Measurements from ENCODE around the gene HYDIN.

HYDIN gene

GRCh38 chr16:70786020-70786755, 444.3 kb downstream of the HYDIN start:
- no peak for DNase-seq (ENCODE audit: low spot score)

- no peak for DNase-seq (ENCODE audit: low spot score)
These were observed 445.6 kb downstream of the HYDIN start for GRCh38 chr16:70784692-70785555.

GRCh38 chr16:70782237-70782636, 448.3 kb downstream of the HYDIN start:
- no peak for DNase-seq (ENCODE audit: low spot score)

GRCh38 chr16:70781800-70782199, 448.7 kb downstream of the HYDIN start:
- no peak for DNase-seq (ENCODE audit: low spot score)

DNA sequence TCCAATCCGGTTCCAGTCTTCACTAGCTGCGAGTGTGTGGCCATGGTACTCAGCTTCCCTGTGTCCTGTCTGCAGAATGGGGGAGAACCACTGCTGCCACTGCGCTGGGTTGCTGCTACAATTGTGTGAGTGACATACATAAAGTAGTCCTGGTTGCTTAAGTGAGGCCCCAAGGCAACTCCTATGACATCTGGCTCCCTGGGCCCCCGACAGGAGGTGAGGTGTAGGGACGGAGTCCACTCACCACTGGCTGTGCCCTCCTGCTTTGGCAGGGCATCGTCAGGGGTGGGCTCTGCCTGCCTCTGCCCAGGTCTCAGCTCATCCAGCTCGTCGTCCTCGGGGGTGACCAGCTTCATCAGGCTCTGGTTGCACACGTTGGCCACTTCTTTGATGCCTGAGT, 450.0 kb downstream of the HYDIN start:
- DNase-seq (ENCODE audit: low spot score), result no peak

GRCh38 chr16:70779361-70779760, 451.2 kb downstream of the HYDIN start:
- DNase-seq (ENCODE audit: low spot score), result no peak

DNA sequence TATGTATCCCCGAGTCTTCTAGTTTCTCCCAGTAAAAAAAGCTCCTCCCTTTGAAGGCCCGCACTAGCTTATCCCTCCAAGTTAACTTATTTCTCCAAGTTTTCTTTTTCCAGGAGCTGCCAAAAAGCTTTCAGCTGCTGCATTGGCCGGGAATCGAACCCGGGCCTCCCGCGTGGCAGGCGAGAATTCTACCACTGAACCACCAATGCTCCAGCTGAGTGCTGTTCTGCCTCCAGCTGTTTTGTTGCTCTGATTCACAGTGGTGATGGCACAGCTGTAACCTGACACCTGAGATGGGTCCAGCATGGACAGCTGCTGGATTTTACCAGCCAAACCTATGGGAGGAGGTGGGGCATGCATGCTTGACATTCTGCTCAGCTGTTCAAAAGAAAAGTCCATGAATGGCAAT, 451.6 kb downstream of the HYDIN start:
- no peak for DNase-seq (ENCODE audit: low spot score)

GRCh38 chr16:70777973-70778406, 452.5 kb downstream of the HYDIN start:
- DNase-seq (ENCODE audit: low spot score), result no peak

DNA sequence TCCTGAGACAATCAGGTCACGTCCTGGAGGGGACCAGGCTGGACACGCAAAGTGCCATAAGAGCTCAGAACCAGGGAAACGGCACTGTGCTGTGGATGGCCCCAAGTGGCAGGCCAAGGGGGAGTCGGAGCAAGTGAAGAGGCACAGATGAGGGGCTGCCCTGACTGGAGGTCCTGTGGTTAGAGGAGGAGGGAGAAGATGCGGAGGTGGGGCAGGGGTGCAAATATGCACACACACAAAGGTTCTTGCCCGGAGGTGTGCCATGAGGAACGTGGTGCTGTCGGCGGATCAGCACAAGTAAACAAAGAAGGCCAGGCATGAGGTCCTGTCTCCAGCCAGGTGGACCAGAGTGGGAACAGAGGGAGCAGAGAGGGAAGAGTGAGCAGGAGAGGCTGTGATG, 453.0 kb downstream of the HYDIN start:
- DNase-seq (ENCODE audit: low spot score), result no peak

DNA sequence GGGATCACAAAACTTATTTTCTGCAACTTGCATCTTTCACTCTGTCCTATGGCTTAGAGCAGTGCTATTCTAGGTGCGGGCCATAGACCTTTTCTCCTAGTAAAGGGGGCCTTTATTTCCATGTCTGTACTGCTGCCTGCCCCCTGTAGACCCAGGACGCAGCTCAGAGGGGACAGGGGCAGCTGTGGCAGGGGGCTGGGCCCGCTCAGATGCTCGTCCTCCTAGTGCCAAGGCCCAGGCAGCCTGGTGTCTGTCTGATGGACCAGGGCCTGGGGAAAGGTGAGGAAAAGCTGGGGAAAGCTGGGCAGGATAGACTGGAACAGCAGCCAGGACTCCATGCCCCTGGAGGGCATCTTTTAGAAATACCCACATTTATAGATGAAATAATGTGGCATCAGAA, 455.1 kb downstream of the HYDIN start:
- DNase-seq (ENCODE audit: low spot score), result no peak

- DNase-seq (ENCODE audit: low spot score), result no peak
These were observed 456.3 kb downstream of the HYDIN start for GRCh38 chr16:70774261-70774660.

- DNase-seq (ENCODE audit: low spot score), result no peak
These were observed 458.0 kb downstream of the HYDIN start for GRCh38 chr16:70772493-70772892.

GRCh38 chr16:70770626-70771552, 459.6 kb downstream of the HYDIN start:
- DNase-seq (ENCODE audit: low spot score), result peak; percentile 81

DNA sequence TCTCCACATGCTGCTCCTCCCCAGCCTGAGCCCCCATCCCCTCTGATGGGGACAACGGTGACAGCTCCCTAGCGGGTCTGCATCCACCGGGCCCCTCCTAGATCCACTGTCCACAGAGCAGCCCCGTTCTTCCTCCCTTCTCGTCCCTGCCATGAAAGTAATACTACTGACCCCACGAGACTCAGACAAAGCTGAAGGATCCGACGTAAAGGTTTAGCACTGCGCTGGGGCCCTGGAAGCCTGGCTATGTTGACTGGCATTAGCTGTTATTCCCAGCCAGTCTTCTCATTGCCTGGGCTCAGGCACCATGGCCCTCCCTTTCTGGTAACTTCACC, 460.3 kb downstream of the HYDIN start:
- DNase-seq (ENCODE audit: low spot score), result no peak

- no peak for DNase-seq (ENCODE audit: low spot score)
These were observed 460.8 kb downstream of the HYDIN start for GRCh38 chr16:70769761-70770160.

GRCh38 chr16:70769131-70769530, 461.4 kb downstream of the HYDIN start:
- no peak for DNase-seq (ENCODE audit: low spot score)

GRCh38 chr16:70768203-70768580, 462.3 kb downstream of the HYDIN start:
- DNase-seq (ENCODE audit: low spot score), result no peak

GRCh38 chr16:70767377-70768202, 462.9 kb downstream of the HYDIN start:
- DNase-seq (ENCODE audit: low spot score), result no peak

DNA sequence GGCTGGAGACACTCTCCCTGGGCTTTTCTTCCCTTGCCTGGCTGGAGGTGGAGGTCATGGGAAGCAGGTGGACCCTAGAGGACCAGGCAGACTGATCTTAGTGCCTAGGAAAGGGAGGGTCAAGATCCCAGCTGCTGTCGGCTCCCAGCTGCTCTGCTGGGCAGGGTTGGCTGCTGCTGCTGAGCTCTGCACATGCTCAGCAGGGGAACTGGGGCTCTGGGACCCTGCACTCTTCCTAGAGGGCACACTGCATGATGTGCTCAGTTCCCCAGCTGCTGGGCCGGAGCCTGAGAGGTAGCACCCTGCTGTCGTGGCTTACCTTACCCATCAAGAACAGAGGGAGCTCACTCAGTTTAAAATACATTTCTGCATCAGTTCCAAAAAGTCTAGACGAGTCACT, 463.9 kb downstream of the HYDIN start:
- DNase-seq (ENCODE audit: low spot score), result no peak

DNA sequence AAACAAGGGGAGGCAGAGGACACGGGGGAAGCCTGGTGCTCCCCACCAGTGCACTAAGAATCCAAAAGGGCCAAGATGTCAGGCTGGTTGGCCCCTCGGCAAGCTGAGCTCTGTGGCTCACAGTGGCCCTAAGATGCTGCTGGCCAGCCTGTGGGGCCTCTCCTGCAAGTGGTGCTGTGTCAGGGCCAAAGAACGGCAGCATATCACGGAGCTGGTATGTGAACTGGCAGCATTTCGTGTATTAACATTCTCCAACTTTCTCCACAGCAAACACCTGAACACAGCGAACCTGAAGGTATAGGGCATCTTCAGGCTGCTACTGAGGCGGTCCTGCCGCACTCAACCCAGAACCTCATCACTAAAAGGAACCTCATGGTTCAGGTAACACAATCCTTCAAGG, 464.3 kb downstream of the HYDIN start:
- no peak for DNase-seq (ENCODE audit: low spot score)

- no peak for DNase-seq (ENCODE audit: low spot score)
These were observed 465.0 kb downstream of the HYDIN start for GRCh38 chr16:70765491-70765890.

DNA sequence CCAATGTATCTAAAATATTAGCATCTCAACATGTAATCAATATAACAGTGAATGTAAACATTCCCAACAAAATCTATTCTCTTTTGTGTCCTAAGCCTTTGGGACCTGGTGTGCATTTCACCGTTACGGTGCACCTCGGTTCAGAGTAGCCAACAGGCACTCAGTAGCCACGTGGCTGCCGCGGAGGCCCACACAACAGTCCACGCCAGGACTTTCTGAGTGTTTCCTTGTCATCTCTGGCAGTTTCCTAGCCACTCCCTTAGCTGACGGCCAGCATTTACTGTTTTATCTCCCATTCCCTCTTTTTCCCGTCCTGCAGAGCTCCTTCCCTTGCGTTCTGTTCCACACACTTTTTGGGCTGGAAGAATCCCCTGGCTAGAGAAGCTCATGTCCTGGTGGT, 465.9 kb downstream of the HYDIN start:
- DNase-seq (ENCODE audit: low spot score), result no peak
